GM12865 (cell line): ENCODE results near the gene NOC2L.

Experiments
- DNase-seq: peaks from one replicate; pipeline ENCODE4 v3.0.0; 2010; ENCODE audit warnings: low read depth
- H3K4me3 ChIP-seq: 2 replicates; pipeline ENCODE4 v1.5.1; 2011; ENCODE audit warnings: mild to moderate bottlenecking, low read depth, low read length, control low read depth
- TF ChIP-seq, protein P1 (sequence below): IDR thresholded peaks from 2 replicates; pipeline ENCODE4 v1.5.1; 2011; ENCODE audit warnings: low read length, control low read depth, low read depth, inconsistent platforms; ENCODE audit not compliant: insufficient read depth; ENCODE audit errors: missing control alignments

Gene NOC2L

DNA sequence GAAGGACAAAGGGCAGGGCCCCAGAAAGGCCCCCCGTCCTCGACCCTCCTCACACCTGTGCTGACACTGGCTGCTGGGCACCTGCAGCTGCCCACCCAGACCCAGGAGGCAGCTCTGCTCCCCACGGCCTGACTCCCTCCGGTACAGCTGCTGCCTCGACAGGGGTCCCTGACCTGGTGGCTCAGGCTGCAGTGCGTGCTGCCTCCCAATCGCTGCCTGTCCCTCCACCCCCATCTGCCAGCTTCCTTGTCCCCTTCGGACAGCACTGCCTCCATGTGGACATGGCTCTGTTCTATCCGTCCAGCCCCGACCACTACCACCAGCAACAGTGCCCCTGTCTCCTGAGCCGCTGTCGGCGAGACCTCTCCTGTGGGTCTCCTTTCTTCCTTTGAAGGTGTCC, 4.1 kb downstream of the NOC2L start:
- TF ChIP-seq, protein P1, sequence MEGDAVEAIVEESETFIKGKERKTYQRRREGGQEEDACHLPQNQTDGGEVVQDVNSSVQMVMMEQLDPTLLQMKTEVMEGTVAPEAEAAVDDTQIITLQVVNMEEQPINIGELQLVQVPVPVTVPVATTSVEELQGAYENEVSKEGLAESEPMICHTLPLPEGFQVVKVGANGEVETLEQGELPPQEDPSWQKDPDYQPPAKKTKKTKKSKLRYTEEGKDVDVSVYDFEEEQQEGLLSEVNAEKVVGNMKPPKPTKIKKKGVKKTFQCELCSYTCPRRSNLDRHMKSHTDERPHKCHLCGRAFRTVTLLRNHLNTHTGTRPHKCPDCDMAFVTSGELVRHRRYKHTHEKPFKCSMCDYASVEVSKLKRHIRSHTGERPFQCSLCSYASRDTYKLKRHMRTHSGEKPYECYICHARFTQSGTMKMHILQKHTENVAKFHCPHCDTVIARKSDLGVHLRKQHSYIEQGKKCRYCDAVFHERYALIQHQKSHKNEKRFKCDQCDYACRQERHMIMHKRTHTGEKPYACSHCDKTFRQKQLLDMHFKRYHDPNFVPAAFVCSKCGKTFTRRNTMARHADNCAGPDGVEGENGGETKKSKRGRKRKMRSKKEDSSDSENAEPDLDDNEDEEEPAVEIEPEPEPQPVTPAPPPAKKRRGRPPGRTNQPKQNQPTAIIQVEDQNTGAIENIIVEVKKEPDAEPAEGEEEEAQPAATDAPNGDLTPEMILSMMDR, result no peak
- H3K4me3 ChIP-seq, result no peak overlapping the region

DNA sequence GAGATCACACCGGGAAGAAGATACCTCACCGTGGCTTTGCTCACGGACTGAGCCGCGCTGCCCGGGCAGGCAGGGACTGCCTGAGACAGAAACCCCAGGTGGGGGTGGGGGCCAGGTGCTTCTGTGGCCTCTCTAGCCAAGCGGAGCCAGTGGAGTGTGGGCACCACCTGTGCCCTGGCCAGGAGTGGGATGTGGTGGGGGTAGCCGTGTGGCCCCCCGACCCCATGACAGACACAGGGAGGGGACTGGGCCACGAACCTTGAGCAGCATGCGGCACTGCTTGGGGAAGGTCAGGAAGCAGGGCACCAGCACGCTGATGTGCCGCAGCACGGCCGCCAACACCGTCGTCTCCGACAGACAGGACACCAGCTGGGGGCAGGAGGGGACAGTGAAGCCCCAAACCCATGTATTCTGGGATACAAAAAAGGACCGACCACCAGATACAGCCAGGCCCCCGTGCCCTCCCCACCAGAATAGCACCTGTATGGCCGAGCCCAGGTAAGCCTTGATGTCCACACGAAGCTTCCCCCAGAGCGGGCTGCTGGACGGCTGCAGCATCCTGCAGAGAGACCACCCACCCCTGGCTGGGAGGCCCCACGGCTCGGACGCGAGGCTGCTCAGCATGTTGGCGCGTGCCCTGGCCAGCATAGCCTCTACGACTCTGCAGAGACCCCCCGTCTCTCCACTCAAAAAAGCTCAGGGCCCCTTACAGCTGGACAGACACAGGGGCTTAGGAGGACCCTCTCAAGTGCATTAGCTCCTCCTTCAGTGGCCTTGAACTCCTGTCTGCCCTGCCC, 5.3 kb downstream of the NOC2L start:
- H3K4me3 ChIP-seq, result no peak overlapping the region

More for the DNA sequence above, 4.1 kb downstream of the NOC2L start:
- no peak for DNase-seq

DNA sequence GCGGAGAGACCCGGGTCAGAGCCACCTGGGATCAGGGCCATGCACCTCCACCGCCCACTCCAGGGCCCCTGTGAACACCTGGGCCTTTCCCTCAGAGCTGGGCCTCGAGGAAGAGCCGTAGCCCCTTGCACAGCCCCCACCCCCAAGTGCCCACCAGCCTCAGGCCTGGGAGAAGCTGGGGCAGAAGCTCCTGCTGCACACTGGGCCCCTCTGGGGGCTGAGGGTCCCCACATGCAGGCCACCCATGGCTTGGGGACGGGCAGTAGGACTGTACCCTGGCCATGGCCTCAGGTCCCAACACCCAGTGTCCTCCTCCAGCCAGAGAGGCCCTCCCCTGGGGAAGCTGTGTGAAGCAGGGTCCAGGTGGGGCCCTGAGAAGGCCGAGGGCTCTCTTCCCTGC, 6.5 kb downstream of the NOC2L start:
- no peak for DNase-seq
- TF ChIP-seq, protein P1, result no peak
- H3K4me3 ChIP-seq, result no peak overlapping the region

More for the DNA sequence above, 5.3 kb downstream of the NOC2L start:
- TF ChIP-seq, protein P1, result no peak
- DNase-seq, result no peak

DNA sequence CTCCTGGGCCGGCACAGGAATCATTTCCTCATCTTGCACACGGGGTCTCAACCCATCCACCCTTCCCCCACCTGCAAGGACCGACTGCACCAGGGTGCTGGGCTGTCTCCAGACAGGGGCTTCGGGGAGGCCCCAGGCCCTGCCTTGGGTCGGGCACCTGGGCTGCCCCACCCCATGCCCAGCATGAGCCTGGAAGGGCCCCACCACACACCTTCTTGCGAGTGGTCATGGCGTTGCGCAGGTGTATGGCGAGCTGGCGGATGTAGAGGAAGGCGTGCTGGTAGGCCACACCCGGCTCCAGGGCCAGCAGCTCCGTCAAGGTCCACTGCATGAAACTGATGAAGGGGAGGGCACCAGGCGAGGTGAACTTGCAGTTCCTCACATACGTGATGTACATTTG, 6.9 kb downstream of the NOC2L start:
- H3K4me3 ChIP-seq, result no peak overlapping the region
- no peak for DNase-seq
- TF ChIP-seq, protein P1, result no peak

DNA sequence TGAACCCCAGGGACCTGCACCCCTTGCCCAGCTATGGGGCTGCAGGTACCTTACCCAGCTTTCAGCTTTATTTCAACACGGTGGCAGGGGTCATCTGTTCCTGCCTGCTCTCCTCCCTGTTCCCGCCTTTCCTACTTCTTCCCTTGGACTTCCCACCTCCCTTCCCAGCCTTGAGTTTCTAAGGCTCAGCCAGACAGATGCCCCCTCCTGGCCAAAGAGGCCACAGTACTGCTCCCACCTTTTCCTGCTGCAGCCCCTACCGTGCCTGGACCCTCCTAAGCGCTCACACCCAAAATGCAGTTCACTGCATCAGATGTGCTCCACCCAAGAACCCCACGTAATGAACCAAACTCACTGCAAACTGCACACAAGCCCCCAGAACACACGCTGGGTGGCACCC, 7.7 kb downstream of the NOC2L start:
- TF ChIP-seq, protein P1, result no peak
- no peak overlapping the region for H3K4me3 ChIP-seq
- no peak for DNase-seq

DNA sequence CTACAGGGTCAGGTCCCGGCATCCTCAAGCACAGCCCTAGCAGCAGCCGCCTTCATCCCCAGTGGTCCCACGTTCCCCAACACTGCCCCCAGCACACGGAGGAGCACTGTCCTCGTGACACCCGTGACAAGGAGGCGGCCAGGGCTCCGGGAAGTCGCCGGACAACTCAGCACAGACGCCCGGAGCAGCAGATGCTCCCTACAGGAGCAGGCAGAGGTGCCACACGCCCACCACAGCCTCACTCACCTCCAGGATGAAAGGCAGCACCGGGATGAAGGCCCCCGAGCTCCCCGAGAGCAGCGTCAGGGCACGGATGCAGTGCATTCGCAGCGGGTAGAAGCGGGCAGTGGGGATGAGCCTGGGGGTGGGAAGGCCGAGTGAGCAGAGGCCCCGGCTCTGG, 8.2 kb downstream of the NOC2L start:
- no peak for DNase-seq
- no peak overlapping the region for H3K4me3 ChIP-seq
- TF ChIP-seq, protein P1, result no peak

DNA sequence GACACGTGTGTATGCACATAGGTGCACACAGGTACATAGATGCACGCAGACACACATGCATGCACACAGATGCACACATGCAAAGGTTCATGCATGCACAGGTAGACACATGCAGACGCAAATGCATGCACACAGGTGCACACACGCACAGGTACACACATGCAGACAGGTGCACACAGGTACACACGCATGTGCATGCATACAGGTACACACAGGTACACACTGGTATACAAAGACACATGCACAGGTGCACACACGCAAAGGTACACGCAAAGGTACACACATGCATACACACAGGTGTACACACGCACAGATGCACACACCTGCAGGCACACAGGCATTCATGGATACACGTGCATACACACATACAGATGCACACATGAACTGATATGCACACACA, 8.8 kb downstream of the NOC2L start:
- TF ChIP-seq, protein P1, result no peak
- no peak for DNase-seq
- no peak overlapping the region for H3K4me3 ChIP-seq
